Neural cell (in vitro differentiated cells): ENCODE measurements around the gene SECISBP2. TPM values are rescaled to one million over a fixed set of nuclear protein-coding genes. Genes with fewer than 3 reads are reported as not detected.
A peak's percentile ranks its signal among the peaks of the same experiment; 100 is the strongest.

Experiments used
- H2AFZ ChIP-seq: fragments of 200-600, 300-800 bp; sonication (generic), shearing (Covaris generic); 2 replicates; pipeline ENCODE4 v1.6.0; 2014; ENCODE audit warnings: low read depth, mild to moderate bottlenecking, antibody characterized with exemption, low read length, moderate library complexity
- H3F3A ChIP-seq: fragments of 200-600 bp; shearing (Covaris generic); 2 replicates; pipeline ENCODE4 v1.6.1; 2016; ENCODE audit warnings: mild to moderate bottlenecking, moderate library complexity, mixed read lengths, antibody characterized with exemption, low read length; ENCODE audit not compliant: insufficient read depth, poor library complexity, severe bottlenecking
- H3K27ac ChIP-seq: fragments of 200-600, 300-800 bp; sonication (generic), shearing (Covaris generic); 2 replicates; pipeline ENCODE4 v1.5.1; 2014; ENCODE audit warnings: mild to moderate bottlenecking, low read length, moderate library complexity
- H3K27me3 ChIP-seq: fragments of 300-800, 200-600 bp; sonication (generic), shearing (Covaris generic); 2 replicates; pipeline ENCODE4 v1.6.0; 2014; ENCODE audit warnings: mild to moderate bottlenecking, low read depth, low read length, moderate library complexity; ENCODE audit not compliant: insufficient read depth
- H3K36me3 ChIP-seq: fragments of 300-800, 200-600 bp; sonication (generic), shearing (Covaris generic); 2 replicates; pipeline ENCODE4 v1.5.1; 2014; ENCODE audit warnings: mild to moderate bottlenecking, antibody characterized with exemption, low read length, moderate library complexity; ENCODE audit not compliant: insufficient read depth
- H3K4me2 ChIP-seq: fragments of 300-800, 200-600 bp; sonication (generic), shearing (Covaris generic); 2 replicates; pipeline ENCODE4 v1.6.0; 2014; ENCODE audit warnings: mild to moderate bottlenecking, low read length
- H3K4me3 ChIP-seq: fragments of 300-800, 200-600 bp; sonication (generic), shearing (Covaris generic); 2 replicates; pipeline ENCODE4 v1.5.1; 2014; ENCODE audit warnings: mild to moderate bottlenecking, low read length, moderate library complexity
- H3K79me2 ChIP-seq: fragments of 200-600 bp; shearing (Covaris generic); replicated peaks from 2 replicates; pipeline ENCODE4 v1.6.0; 2014; ENCODE audit warnings: mild to moderate bottlenecking, low read length, moderate library complexity; ENCODE audit not compliant: insufficient read depth
- H3K9ac ChIP-seq: fragments of 300-800, 200-600 bp; sonication (generic), shearing (Covaris generic); 2 replicates; pipeline ENCODE4 v1.6.1; 2016; ENCODE audit warnings: mild to moderate bottlenecking, low read length, mixed read lengths
- H3K9me2 ChIP-seq: fragments of 200-600 bp; shearing (Covaris generic); 2 replicates; pipeline ENCODE4 v1.6.1; 2016; ENCODE audit warnings: mild to moderate bottlenecking, low read length, mixed read lengths; ENCODE audit not compliant: insufficient read depth
- H3K9me3 ChIP-seq: fragments of 200-600, 300-800 bp; sonication (generic), shearing (Covaris generic); 2 replicates; pipeline ENCODE4 v1.6.1; 2016; ENCODE audit warnings: mild to moderate bottlenecking, mixed run types, low read length, moderate library complexity, mixed read lengths
- H4K20me1 ChIP-seq: fragments of 200-600 bp; shearing (Covaris generic); 2 replicates; pipeline ENCODE4 v1.6.1; 2016; ENCODE audit warnings: mild to moderate bottlenecking, mixed run types; ENCODE audit not compliant: insufficient read depth
- EP300 ChIP-seq: fragments of 450-650 bp; conservative IDR thresholded peaks from 2 replicates; pipeline ENCODE4 v1.6.1; 2014; ENCODE audit warnings: antibody characterized with exemption, mild to moderate bottlenecking, moderate library complexity; ENCODE audit not compliant: poor library complexity, severe bottlenecking
- EZH2 ChIP-seq: fragments of 200-600, 300-800 bp; shearing (Covaris generic), sonication (generic); IDR thresholded peaks from 2 replicates; pipeline ENCODE4 v1.6.1; 2014; ENCODE audit warnings: antibody characterized with exemption, low read length, borderline replicate concordance, mild to moderate bottlenecking; ENCODE audit not compliant: insufficient read depth, poor library complexity, severe bottlenecking
- MXI1 ChIP-seq: fragments of 450-650 bp; conservative IDR thresholded peaks from 2 replicates; pipeline ENCODE4 v1.6.1; 2014; ENCODE audit warnings: antibody characterized with exemption, mild to moderate bottlenecking; ENCODE audit not compliant: poor library complexity, severe bottlenecking
- POLR2AphosphoS5 ChIP-seq: IDR thresholded peaks from 2 replicates; pipeline ENCODE4 v1.6.1; 2012
- RAD21 ChIP-seq: fragments of 450-650 bp; conservative IDR thresholded peaks from 2 replicates; pipeline ENCODE4 v1.6.1; 2014; ENCODE audit warnings: antibody characterized with exemption, mild to moderate bottlenecking, moderate library complexity
- SMC3 ChIP-seq: fragments of 450-650 bp; conservative IDR thresholded peaks from 2 replicates; pipeline ENCODE4 v1.6.1; 2014; ENCODE audit warnings: antibody characterized with exemption, mild to moderate bottlenecking, moderate library complexity; ENCODE audit not compliant: poor library complexity
- TAF1 ChIP-seq: IDR thresholded peaks from 2 replicates; pipeline ENCODE4 v1.6.1; 2012; ENCODE audit warnings: low read depth
- polyA plus RNA-seq: library from polyadenylated mRNA; depleted of rRNA; stranded (reverse); fragments of >200 nt; gene quantifications from 2 replicates; pipeline ENCODE4 v1.2.3, GENCODE V29; 2014
- TF ChIP-seq, protein P1 (sequence below): fragments of 450-650 bp; IDR thresholded peaks from 2 replicates; pipeline ENCODE4 v1.5.1; 2014; ENCODE audit warnings: antibody characterized with exemption, mild to moderate bottlenecking, moderate library complexity; ENCODE audit not compliant: poor library complexity, severe bottlenecking
- TF ChIP-seq, protein P2 (sequence below): IDR thresholded peaks from 2 replicates; pipeline ENCODE4 v1.6.1; 2012; ENCODE audit warnings: borderline replicate concordance

The SECISBP2 gene
- polyA plus RNA-seq, 1 donor from 2014 or later: 121 TPM

DNA sequence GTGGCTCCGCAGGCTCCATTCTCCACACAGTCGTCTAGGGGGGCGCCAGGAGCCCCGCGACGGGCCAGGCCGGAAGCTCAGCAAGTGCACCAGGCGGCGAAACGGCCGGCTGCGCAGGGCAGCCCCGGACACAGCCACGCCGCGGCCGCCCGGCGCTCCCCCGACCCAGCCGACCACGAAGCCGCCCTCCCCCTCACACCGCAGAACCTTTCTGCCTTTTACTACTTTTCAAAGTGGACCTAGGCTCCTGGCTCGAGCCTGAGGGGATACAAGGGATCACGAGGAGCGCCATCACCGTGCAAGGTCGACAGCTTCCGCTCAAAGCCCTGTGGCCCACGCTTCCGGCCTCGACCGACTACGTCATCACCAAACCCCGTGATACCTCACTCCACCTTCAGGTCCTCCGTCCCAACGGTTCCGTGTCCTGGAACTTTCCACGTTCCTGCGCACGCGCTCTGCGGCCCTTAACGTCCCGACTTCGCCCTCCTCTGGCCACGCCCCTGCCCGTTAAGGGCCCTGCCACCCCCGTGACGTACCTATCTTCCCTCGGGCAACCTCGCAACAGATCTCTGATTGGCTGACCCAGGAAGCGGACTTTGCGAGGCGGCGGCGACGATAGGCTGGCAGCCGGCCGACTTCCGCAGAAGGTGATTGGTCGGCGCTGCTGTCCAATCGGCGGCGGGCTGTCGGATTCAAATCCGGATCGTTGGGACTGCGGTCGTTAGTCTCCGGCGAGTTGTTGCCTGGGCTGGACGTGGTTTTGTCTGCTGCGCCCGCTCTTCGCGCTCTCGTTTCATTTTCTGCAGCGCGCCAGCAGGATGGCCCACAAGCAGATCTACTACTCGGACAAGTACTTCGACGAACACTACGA lies 7.6 kb upstream of the SECISBP2 start, which contains the start of gene CKS2:
Gene CKS2 (plus strand): TSS at position 721 of the 871 bp plus-strand sequence. CDS start 98 bp downstream, at position 819.
- Histone ChIP-seq H3K9ac (peak within 1 kb of the TSS; percentile 91), H3K4me2 (peak within 1 kb of the TSS; percentile 96), H3K27me3 (no peaks in the 10 kb centered on the region), H3K9me3 (no peaks in the 10 kb centered on the region), H3K79me2 (peaks cover 44% of the 10 kb centered on the region), H3K9me2 (no peaks in the 10 kb centered on the region), H3K4me3 (peak within 1 kb of the TSS; percentile 74), H4K20me1 (no peaks in the 10 kb centered on the region), H3F3A (peaks cover 5% of the 10 kb centered on the region), H3K27ac (peak within 1 kb of the TSS; percentile 96), H2AFZ (peak within 1 kb of the TSS; percentile 61), H3K36me3 (peaks cover under 1% of the 10 kb centered on the region)
- peak; percentile 98 for TF ChIP-seq MXI1
- TF ChIP-seq, protein P1, sequence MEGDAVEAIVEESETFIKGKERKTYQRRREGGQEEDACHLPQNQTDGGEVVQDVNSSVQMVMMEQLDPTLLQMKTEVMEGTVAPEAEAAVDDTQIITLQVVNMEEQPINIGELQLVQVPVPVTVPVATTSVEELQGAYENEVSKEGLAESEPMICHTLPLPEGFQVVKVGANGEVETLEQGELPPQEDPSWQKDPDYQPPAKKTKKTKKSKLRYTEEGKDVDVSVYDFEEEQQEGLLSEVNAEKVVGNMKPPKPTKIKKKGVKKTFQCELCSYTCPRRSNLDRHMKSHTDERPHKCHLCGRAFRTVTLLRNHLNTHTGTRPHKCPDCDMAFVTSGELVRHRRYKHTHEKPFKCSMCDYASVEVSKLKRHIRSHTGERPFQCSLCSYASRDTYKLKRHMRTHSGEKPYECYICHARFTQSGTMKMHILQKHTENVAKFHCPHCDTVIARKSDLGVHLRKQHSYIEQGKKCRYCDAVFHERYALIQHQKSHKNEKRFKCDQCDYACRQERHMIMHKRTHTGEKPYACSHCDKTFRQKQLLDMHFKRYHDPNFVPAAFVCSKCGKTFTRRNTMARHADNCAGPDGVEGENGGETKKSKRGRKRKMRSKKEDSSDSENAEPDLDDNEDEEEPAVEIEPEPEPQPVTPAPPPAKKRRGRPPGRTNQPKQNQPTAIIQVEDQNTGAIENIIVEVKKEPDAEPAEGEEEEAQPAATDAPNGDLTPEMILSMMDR: peak; percentile 28
- TF ChIP-seq TAF1: peak; percentile 66
- TF ChIP-seq EZH2: no peak
- TF ChIP-seq, protein P2, sequence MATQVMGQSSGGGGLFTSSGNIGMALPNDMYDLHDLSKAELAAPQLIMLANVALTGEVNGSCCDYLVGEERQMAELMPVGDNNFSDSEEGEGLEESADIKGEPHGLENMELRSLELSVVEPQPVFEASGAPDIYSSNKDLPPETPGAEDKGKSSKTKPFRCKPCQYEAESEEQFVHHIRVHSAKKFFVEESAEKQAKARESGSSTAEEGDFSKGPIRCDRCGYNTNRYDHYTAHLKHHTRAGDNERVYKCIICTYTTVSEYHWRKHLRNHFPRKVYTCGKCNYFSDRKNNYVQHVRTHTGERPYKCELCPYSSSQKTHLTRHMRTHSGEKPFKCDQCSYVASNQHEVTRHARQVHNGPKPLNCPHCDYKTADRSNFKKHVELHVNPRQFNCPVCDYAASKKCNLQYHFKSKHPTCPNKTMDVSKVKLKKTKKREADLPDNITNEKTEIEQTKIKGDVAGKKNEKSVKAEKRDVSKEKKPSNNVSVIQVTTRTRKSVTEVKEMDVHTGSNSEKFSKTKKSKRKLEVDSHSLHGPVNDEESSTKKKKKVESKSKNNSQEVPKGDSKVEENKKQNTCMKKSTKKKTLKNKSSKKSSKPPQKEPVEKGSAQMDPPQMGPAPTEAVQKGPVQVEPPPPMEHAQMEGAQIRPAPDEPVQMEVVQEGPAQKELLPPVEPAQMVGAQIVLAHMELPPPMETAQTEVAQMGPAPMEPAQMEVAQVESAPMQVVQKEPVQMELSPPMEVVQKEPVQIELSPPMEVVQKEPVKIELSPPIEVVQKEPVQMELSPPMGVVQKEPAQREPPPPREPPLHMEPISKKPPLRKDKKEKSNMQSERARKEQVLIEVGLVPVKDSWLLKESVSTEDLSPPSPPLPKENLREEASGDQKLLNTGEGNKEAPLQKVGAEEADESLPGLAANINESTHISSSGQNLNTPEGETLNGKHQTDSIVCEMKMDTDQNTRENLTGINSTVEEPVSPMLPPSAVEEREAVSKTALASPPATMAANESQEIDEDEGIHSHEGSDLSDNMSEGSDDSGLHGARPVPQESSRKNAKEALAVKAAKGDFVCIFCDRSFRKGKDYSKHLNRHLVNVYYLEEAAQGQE: peak; percentile 79
- TF ChIP-seq POLR2AphosphoS5: peak; percentile 98
- TF ChIP-seq SMC3: peak; percentile 68
- TF ChIP-seq RAD21: peak; percentile 58
- TF ChIP-seq EP300: peak; percentile 92

DNA sequence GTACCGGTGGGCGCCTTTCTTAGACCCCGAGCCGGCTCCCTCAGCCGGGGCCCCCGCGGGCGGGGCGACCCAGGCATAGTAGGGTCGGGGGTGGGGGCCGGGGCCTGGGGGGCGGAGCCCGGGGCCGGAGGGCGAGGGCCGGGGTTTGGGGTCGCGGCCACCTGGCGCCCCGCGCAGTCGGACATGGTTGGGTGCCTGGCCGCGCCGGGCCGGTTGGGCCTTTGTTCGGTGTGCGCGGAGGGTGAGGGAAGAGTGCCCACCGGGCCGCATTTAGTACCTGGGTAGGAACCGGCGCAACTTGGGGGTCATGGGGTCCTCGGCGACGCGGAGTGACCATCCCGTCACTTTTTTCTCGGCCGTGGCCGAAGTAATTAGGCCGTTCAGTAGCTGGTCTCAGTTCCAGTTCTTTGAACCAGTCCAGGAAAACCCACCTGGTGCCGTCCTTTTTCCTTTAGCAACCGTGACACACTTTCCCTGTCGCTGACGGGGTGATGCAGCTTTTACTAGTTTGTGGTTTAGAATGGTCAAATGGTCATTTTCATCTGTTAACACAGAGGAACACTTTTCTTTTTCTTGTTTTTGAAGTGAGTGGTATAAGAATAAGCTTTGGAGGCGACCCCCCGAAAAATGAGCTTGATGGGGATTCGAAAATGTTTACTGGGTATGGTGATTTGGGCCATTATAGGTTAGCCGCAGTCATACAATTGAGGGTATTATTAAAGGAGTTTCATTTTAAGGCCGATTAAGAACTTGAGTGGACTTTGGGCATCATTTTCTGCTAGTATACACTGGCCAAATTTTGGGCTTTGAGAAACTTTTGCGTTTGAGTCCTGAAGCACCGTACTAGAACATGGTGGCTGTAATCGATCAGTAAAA lies 6.7 kb upstream of the SECISBP2 start:
- no peak for TF ChIP-seq EZH2
- no peak for TF ChIP-seq POLR2AphosphoS5
- TF ChIP-seq, protein P2: no peak
- no peak for TF ChIP-seq SMC3
- TF ChIP-seq, protein P1: no peak
- no peak for TF ChIP-seq RAD21
- TF ChIP-seq TAF1: no peak
- TF ChIP-seq EP300: no peak
- no peak for TF ChIP-seq MXI1
- Histone ChIP-seq H3K9me3 (no peaks in the 10 kb centered on the region), H3K27ac (no peak overlapping the region), H3K27me3 (no peaks in the 10 kb centered on the region), H3K79me2 (peaks cover 51% of the 10 kb centered on the region), H3K9ac (peak overlapping the region; percentile 57), H3K9me2 (no peaks in the 10 kb centered on the region), H3K36me3 (peaks cover 5% of the 10 kb centered on the region), H3F3A (peaks cover 5% of the 10 kb centered on the region), H4K20me1 (no peaks in the 10 kb centered on the region), H3K4me3 (peak overlapping the region; percentile 74), H3K4me2 (peak overlapping the region; percentile 96), H2AFZ (no peak overlapping the region)
